HepG2 (cell line): ENCODE results near the gene PCDH12. TPM values are rescaled to one million over a fixed set of nuclear protein-coding genes. Genes with fewer than 3 reads are reported as not detected.

ENCODE experiments used
- ATAC-seq: fragments of 200-7000 bp; cut with Tn5 transposase; 3 replicates; pipeline ENCODE4 v1.9.1; 2020; ENCODE audit warnings: mild to moderate bottlenecking, moderate library complexity
- BruUV-seq: library from RNA; stranded (reverse); fragments of 400-500 nt; replicated peaks from 2 replicates; lab custom pipeline; 2021; lab: Mats Ljungman, UMichigan
- CTCF ChIA-PET: fragments of 300-600 bp; formaldehyde crosslinking; extraction: SDS; loops from one replicate; lab custom pipeline; 2021; ENCODE audit warnings: low total read pairs, inconsistent platforms, low intra/inter-chr PET ratio; lab: Yijun Ruan, JAX
- POLR2A ChIA-PET: fragments of 350-600 bp; sonication (Branson Sonifier 250); formaldehyde crosslinking; loops from one replicate; lab custom pipeline; 2020; ENCODE audit warnings: antibody characterized with exemption, inconsistent platforms; lab: Yijun Ruan, JAX
- DNase-seq: peaks from one replicate; pipeline ENCODE4 v3.0.0-alpha.2; 2015; ENCODE audit warnings: low spot score
- FAIRE-seq: peaks from 3 replicates; lab custom pipeline; 2011; peaks lifted over from hg19 to GRCh38; lab: Jason Lieb, UNC
- H2AFZ ChIP-seq: one replicate; pipeline ENCODE4 v1.6.1; 2011; ENCODE audit warnings: low read length, inconsistent platforms
- H3K27ac ChIP-seq: fragments of 300-600 bp; 3 replicates; pipeline ENCODE4 v1.8.0; 2011; ENCODE audit warnings: mixed run types, mild to moderate bottlenecking, mixed read lengths, low read length, inconsistent platforms; ENCODE audit not compliant: insufficient read depth; ENCODE audit errors: extremely low read length
- H3K27me3 ChIP-seq, 2 experiments: fragments of 200-600 bp in 1 of 2; 2 replicates in 1 of 2; 3 replicates in 1 of 2; pipeline versions ENCODE4 v1.6.0 to v1.8.0; 2011; ENCODE audit warnings: low read length in 2 of 2, mild to moderate bottlenecking in 2 of 2, moderate library complexity in 2 of 2, inconsistent platforms in 1 of 2; ENCODE audit not compliant: insufficient read depth in 2 of 2, control insufficient read depth in 1 of 2
- H3K36me3 ChIP-seq, 2 experiments: fragments of 200-600 bp in 1 of 2; replicated peaks in 1 of 2; 2 replicates in 1 of 2; 3 replicates in 1 of 2; pipeline versions ENCODE4 v1.5.1 to v1.8.0; 2011; ENCODE audit warnings: low read length in 2 of 2, inconsistent platforms in 1 of 2; ENCODE audit not compliant: insufficient read depth in 2 of 2, control insufficient read depth in 1 of 2
- H3K4me1 ChIP-seq: 2 replicates; pipeline ENCODE4 v1.5.1; 2012; ENCODE audit warnings: low read length, inconsistent platforms; ENCODE audit not compliant: insufficient read depth
- H3K4me2 ChIP-seq: 2 replicates; pipeline ENCODE4 v1.6.0; 2011; ENCODE audit warnings: low read depth, low read length, inconsistent platforms
- H3K4me3 ChIP-seq, 3 experiments: fragments of 200-600 bp in 1 of 3; sonication (generic), shearing (Covaris generic) in 1 of 3; replicated peaks in 1 of 3; 2 replicates each; pipeline ENCODE4 v1.5.1; 2011 to 2016; ENCODE audit warnings: low read length in 3 of 3, inconsistent platforms in 2 of 3, low read depth in 2 of 3, mild to moderate bottlenecking in 2 of 3, control low read depth in 1 of 3, mixed read lengths in 1 of 3; ENCODE audit not compliant: insufficient read depth in 1 of 3
- H3K79me2 ChIP-seq: one replicate; pipeline ENCODE4 v1.6.1; 2011; ENCODE audit warnings: low read length, inconsistent platforms; ENCODE audit not compliant: insufficient read depth
- H3K9ac ChIP-seq: 2 replicates; pipeline ENCODE4 v1.6.0; 2011; ENCODE audit warnings: mild to moderate bottlenecking, low read depth, low read length, inconsistent platforms; ENCODE audit not compliant: insufficient read depth
- H3K9me3 ChIP-seq: 2 replicates; pipeline ENCODE4 v1.5.1; 2012; ENCODE audit warnings: mild to moderate bottlenecking, low read length
- H4K20me1 ChIP-seq: 2 replicates; pipeline ENCODE4 v1.6.0; 2011; ENCODE audit warnings: inconsistent platforms, mild to moderate bottlenecking, low read length, moderate library complexity; ENCODE audit not compliant: insufficient read depth
- CAMTA2 ChIP-seq: sonication (generic); formaldehyde crosslinking; IDR thresholded peaks from 2 replicates; pipeline ENCODE4 v1.4.0; 2020; ENCODE audit warnings: mild to moderate bottlenecking, missing genetic modification reagents, borderline replicate concordance
- HIC2 ChIP-seq: sonication (generic); formaldehyde crosslinking; IDR thresholded peaks from 2 replicates; pipeline ENCODE4 v1.9.0; 2022; ENCODE audit warnings: low read depth, missing genetic modification reagents
- RBM39 ChIP-seq: fragments of 200-400 bp; formaldehyde crosslinking; IDR thresholded peaks from one replicate; pipeline ENCODE4 v1.6.1; 2018; ENCODE audit warnings: antibody characterized with exemption, mild to moderate bottlenecking, low read depth, low read length; ENCODE audit not compliant: poor library complexity, severe bottlenecking
- SALL2 ChIP-seq: sonication (generic); formaldehyde crosslinking; IDR thresholded peaks from 2 replicates; pipeline ENCODE4 v1.8.1; 2023; ENCODE audit warnings: mild to moderate bottlenecking, missing genetic modification reagents, inconsistent platforms
- SATB2 ChIP-seq: sonication (generic); formaldehyde crosslinking; IDR thresholded peaks from 2 replicates; pipeline ENCODE4 v1.5.0; 2020; ENCODE audit warnings: missing genetic modification reagents
- SKI ChIP-seq: fragments of 450-650 bp; IDR thresholded peaks from one replicate; pipeline ENCODE4 v1.6.1; 2018; ENCODE audit warnings: mild to moderate bottlenecking; ENCODE audit not compliant: partially characterized antibody
- ZBTB40 ChIP-seq, 2 experiments: fragments of 450-650 bp in 1 of 2; sonication (generic) in 1 of 2; formaldehyde crosslinking in 1 of 2; IDR thresholded peaks; 2 replicates each; pipeline versions ENCODE4 v1.6.1 to v1.8.0; 2016 to 2022; ENCODE audit warnings: antibody characterized with exemption in 1 of 2, mild to moderate bottlenecking in 1 of 2, missing genetic modification reagents in 1 of 2
- ZFY ChIP-seq: sonication (generic); formaldehyde crosslinking; IDR thresholded peaks from 2 replicates; pipeline ENCODE4 v1.4.0; 2020; ENCODE audit warnings: missing genetic modification reagents
- WGBS: methylation state at CpG from one replicate; pipeline ENCODE4 v1.1.6; 2017; ENCODE audit warnings: low lambda C conversion rate; 5-methylcytosine and 5-hydroxymethylcytosine counted together
- in situ Hi-C: cut with HindIII; loops from 2 replicates; pipeline ENCODE4 v1.10.0; 2017; ENCODE audit warnings: low pct_unique_long_range_greater_than_20kb; ENCODE audit not compliant: extremely low pct_ligation_motif_present
- intact Hi-C: fragments of 100-400 bp; cut with micrococcal nuclease; formaldehyde crosslinking; loops from one replicate; pipeline ENCODE4 v1.10.0; 2022; ENCODE audit not compliant: unreplicated experiment
- polyA plus RNA-seq, 8 experiments: library from polyadenylated mRNA; depleted of rRNA in 3 of 8; stranded (reverse) in 7 of 8; unstranded in 1 of 8; fragments of >200 nt; fragmentation: Illumina TruSeq in 4 of 8; extraction: Trizol in 4 of 8; gene quantifications; 2 replicates each; pipeline versions ENCODE4 v1.2.1 to v1.2.3, GENCODE V29; 2011 to 2016; ENCODE audit warnings: low read depth in 4 of 8, missing spikeins in 1 of 8, mixed read lengths in 1 of 8; ENCODE audit not compliant: insufficient read depth in 1 of 8
- total RNA-seq, 5 experiments: library from RNA; depleted of rRNA; stranded (reverse); fragments of >200 nt; fragmentation: Illumina TruSeq; extraction: Trizol; gene quantifications; 2 replicates each; pipeline ENCODE4 v1.2.3, GENCODE V29; 2016; ENCODE audit warnings: low read depth in 1 of 5

PCDH12 gene
- total and polyA plus RNA-seq, 2 of the 13 experiments (the other 11 are each of a cell fraction or from before 2014, with no cell fraction given), result not detected

- no peaks in the 10 kb centered on the region for H3K9me3 ChIP-seq
- H4K20me1 ChIP-seq, result no peaks in the 10 kb centered on the region
- no peak for FAIRE-seq
- H3K4me3 ChIP-seq, result no peak overlapping the region
- no peaks in the 10 kb centered on the region; a peak in 3 of 5 replicates for H3K27me3 ChIP-seq
- no peak overlapping the region for H2AFZ ChIP-seq
- H3K4me2 ChIP-seq, result peak overlapping the region; percentile 40
- intact Hi-C loops (no loop called here), in situ Hi-C loops (no loop called here)
- H3K4me1 ChIP-seq, result peaks cover 55% of the 10 kb centered on the region
- 11% methylated on average over 6 of the region's 7 CpGs for WGBS
- no peak overlapping the region for H3K27ac ChIP-seq
- ChIA-PET CTCF (no interaction called here), POLR2A (no interaction called here)
- H3K9ac ChIP-seq, result no peak overlapping the region
- H3K79me2 ChIP-seq, result peaks cover 4% of the 10 kb centered on the region
- no peaks in the 10 kb centered on the region for H3K36me3 ChIP-seq
- BruUV-seq, result no TSS peak
- no peak for DNase-seq
- ATAC-seq, result no peak; the same call in 2 of the 3 replicates
- no peak for TF ChIP-seq HIC2
- TF ChIP-seq SALL2, result no peak
- TF ChIP-seq RBM39, result no peak
- TF ChIP-seq ZFY (CRISPR knock-in tag), result no peak
- TF ChIP-seq ZBTB40 (IDR thresholded peaks at IDR 0.05), result no peak
- no peak for TF ChIP-seq ZBTB40 (CRISPR knock-in tag; IDR thresholded peaks at IDR 0.05)
- TF ChIP-seq SATB2, result no peak
- TF ChIP-seq CAMTA2 (CRISPR knock-in tag), result no peak
- no peak for TF ChIP-seq SKI
Measured at GRCh38 chr5:141965071-141965470, 7.1 kb upstream of the PCDH12 start.
